HG03460 (cell line): ENCODE measurements around the gene KCNC2.
A peak's percentile ranks its signal among the peaks of the same experiment; 100 is the strongest.
"Not testable (repeated sequence)": the region's sequence is repeated elsewhere in the genome, so short reads cannot be mapped to it uniquely, and the experiment has no call there.

Experiments used
- ATAC-seq: cut with Tn5 transposase; IDR thresholded peaks from one replicate; pipeline ENCODE4 v1.9.1; 2021; ENCODE audit not compliant: unreplicated experiment

Gene KCNC2

DNA sequence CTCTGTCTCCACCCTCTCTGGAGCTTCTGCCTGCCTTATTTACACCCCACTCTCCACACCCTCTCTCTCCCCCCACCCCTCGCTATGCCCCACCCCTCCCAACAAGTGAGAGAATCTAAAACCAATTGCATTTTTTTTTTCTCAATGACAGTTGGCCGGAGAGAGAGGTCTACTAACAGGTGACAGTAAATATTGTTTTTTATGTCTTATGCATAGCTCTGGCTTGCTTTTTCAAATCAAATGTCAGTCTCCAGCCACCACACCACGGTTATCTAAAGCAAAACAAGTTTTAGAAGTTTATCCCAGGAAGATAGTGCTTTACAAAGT lies at the start of gene KCNC2:
Gene KCNC2 (minus strand): TSS at position 28 of the 327 bp plus-strand sequence.
- ATAC-seq: no peak

GRCh38 chr12:75259143-75259542 lies 49.5 kb upstream of the KCNC2 start:
- no peak for ATAC-seq

DNA sequence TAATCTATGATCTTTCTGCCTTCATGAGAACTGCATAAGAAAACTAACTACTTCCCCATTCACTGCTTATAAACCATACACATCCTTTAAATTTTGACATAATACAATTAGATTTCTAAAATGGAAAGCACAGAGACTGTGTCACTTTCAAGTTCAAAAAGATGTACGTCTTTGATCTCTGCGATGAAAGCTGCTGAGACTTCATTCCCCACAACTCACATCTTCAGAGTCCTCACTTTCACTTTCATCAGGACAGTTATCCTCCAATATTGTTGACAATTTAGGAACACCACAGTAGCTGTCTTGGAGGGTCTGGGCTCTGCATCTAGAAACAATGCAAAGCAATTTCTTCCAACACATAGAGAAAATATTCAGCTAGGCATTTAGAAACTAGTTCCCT lies 47.9 kb upstream of the KCNC2 start:
- no peak for ATAC-seq

DNA sequence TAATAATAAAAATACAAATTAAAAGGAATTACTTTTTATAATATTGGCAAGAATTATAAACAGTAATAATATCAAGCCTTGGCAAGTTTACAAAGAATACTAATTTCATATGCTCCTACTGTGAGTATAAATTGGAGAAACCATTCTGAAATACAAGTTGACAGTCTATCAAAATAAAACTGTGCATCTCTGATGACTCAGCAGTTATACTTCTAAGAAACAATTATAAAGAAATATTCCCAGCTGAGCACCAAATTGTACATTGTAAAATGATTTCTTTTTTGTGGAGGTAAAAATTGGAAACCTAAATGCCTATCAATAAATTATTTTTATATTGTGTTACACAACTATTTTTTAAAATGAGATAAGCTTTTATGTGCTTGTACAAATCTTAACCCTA lies 35.5 kb upstream of the KCNC2 start:
- ATAC-seq: no peak

DNA sequence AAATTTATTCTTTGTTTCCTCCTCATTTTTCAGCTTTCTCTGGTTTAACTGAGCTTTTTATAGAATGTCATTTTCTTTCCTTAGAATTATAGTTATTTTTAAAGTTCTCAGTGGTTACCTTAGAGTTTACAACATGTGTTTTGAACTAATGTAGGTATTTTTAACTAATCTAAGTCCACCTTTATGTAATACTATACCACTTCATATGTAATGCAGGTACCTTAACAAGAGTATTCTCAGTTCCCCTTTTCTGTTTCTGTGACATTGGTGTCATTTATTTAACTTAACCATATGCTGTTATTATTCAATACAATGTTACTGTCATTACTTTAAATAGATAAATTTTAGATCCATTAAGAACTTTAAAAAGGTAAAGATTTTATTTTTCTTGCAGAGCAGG lies 30.3 kb upstream of the KCNC2 start:
- ATAC-seq: peak; percentile 70

DNA sequence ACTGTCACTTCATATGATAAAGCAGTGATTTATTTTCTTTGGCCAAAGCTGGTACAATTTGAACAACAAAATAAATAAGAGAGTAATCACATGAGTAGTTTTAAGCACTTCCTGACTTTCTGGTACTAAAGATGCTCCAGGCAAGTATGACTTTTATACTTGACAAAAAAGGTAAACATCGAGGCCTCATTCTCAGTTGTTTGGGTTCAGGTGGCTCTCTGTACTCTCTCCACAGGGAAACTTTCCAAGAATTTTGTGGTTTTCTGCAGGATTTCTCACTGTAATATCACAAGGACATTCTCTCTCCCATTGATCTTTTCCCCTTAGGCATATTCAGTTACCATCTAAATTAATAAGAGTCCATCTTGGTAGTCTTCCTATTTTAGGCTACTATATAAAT lies 26.6 kb upstream of the KCNC2 start:
- ATAC-seq: no peak

- no peak for ATAC-seq
These were observed 17.5 kb upstream of the KCNC2 start for GRCh38 chr12:75227132-75227531.

- ATAC-seq: no peak
These were observed 2.4 kb upstream of the KCNC2 start for GRCh38 chr12:75212072-75212471.

DNA sequence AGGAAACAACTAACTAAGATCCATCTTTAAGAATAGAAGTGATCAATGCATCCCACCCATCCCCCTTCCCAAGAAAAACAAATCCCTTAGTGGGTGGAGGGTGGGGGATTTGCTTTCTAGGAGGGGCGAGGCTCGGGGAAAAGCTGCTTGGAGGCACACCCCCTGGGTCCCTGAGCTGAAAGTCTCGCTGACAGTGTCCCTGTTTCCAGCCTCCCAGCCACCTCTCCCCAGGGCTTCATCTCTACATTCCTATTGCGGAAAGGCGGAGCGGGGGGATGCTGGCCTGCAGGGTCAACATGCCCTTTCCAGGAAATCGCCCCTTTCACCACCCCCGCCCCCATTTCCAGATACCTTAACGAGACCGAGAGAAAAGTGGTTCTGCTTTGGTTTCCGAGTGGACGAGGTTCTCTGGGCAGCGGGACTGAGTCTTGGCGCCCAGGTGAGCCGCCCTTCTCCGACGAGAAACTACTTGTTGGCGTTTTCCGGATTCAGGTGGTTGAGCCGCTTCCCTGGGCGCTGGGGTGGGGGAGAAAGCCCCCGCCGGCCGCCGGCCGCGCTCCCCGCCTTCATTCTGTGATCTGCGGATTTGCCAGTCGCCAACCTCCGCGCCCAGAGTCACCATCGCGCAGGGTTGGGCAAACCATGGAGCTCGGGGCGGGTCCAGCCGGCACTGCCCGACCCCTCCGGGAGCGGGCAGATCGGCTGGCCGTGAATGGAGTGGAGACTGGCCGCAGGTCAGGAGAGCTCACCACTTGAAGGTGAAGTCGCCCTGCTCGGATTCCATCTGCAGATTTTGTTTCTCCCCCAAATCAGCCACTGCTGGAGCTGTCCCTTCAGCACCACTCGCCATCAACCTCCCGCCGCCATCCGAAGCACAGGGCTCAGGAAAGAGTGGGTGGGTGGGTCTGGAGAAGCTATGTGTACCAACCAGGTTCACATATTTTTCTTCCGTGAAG lies 505 bp downstream of the KCNC2 start:
- no peak for ATAC-seq

DNA sequence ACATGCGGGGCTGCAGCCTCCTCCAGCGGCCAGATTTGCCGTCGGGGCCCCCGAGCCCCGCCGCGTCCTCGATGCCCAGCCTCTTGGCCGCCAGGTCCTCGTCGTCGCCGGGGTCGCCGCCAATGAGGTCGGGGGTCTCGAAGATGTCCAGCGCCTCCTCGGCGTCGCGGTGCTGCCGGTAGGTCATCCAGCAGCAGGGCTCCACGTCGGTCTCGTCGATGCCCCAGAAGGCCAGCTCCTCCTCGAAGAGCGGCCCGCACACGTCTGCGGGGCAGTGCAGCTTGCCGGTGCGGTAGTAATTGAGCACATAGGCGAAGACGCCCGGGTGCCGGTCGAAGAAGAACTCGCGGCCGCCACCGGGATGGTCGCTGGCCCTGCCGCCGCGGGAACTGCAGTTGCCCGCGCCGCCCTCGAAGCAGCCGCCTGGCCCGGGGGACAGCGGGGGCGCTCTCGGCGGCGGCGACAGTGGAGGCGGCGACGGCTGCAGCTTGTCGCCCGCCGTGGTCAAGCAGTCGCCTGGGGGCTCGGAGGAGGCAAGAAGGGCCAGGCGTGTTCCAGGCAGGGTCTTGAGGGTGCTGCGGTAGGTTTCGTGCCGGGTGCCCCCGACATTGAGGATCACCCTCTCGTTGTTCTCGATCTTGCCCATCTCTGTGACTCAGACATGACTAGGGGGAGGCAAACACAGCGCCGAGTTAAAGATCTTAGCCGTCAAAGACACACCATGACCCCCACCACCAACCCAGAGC lies 2.1 kb downstream of the KCNC2 start:
- ATAC-seq: no peak

DNA sequence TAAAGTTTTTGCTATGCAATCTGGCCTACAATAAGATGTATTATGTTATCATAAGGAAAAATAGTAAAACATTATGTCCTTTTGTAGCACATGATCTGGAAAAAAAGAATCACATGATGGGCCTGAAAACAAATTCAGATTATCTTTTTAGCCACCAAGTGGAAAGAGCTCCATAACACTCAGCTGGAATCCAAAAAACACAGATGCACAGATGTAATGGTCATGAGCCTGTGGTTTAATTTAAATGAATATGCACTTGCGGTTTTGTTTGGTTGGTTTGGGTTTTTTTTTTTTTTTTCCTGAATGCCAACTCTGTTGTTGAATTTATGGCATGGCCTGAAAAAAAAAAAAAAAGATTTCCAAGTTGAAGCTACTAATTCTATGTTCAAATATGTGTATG lies 4.1 kb downstream of the KCNC2 start:
- no peak for ATAC-seq

DNA sequence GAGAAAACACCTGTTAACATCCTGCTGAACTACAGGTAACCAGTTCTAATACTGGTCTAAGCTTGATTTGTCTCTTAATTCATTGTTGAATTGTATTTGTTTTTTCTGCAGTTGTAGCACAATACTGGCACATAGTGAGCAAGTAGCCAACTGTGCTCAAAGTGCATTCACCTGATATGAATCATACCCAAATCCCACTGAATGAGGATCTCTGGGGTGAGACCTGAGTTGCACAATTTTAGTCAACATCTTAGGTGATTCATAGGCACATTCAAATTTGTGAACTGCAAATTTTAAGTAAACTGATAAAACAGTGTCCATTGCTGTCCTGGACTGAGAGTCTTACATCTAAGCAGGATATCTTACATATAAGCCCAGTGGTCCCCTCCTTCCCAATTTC lies 12.8 kb downstream of the KCNC2 start:
- no peak for ATAC-seq

GRCh38 chr12:75196408-75196807 lies 13.2 kb downstream of the KCNC2 start:
- ATAC-seq: no peak

DNA sequence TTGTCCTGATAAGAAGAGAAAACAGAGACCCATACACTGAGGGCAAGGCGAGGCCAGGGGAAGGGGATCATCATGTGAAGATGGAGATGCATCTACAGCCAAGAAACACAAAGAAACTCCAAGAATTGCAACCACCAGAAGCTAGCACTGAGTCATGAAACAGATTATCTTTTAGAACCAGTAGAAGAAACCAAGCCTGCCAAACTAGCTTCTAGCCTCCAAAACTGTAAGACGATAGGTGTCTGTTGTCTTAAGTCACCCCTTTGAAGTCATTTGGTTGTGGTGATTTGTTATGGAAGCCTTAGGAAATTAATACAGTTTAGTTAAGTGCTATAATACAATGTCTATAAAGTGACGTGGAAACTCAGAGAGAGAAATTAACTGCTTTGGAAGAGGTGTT lies 15.4 kb downstream of the KCNC2 start:
- ATAC-seq: no peak

- no peak for ATAC-seq
These were observed 17.4 kb downstream of the KCNC2 start for GRCh38 chr12:75192196-75192595.

- ATAC-seq: no peak
These were observed 18.8 kb downstream of the KCNC2 start for GRCh38 chr12:75190846-75191245.

- ATAC-seq: not testable (repeated sequence)
These were observed 23.8 kb downstream of the KCNC2 start for GRCh38 chr12:75185881-75186280.

DNA sequence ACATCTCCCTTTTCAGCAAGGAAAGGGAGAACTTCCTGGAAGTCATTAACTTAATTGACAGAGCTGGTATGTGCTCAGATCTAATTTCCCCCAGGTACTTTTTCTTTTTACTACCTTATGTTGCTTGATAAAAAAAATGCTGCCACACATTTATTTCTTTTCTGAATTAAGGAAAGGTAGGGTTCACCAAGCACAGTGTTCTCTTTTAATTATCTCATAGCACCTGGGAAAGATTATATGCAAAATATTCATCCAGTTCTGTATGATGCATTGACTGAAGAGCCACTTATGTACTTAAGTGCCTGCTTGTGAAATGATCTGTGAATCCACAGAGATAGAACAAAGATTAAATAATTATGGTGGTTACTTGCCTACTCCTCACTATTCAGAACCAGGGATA lies 25.1 kb downstream of the KCNC2 start:
- no peak for ATAC-seq

GRCh38 chr12:75183967-75184366 lies 25.7 kb downstream of the KCNC2 start:
- no peak for ATAC-seq

DNA sequence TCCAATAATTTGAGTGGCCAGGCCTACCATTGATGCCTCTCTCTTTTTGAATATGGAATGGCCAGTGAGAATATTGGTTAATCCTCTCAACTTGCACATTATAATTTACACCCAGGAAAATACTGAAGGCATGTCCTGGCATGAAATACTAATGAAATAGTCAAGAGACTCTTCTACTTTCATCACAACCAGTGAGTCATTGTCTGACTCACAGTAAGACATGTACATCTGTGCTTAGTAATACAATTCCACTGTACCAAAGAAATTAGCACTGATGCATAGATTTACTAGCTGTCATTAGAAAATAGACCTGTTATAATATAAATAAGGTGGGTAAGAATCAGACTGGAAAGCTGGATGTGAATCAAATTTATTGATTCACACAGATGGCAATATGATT lies 31.6 kb downstream of the KCNC2 start:
- no peak for ATAC-seq

DNA sequence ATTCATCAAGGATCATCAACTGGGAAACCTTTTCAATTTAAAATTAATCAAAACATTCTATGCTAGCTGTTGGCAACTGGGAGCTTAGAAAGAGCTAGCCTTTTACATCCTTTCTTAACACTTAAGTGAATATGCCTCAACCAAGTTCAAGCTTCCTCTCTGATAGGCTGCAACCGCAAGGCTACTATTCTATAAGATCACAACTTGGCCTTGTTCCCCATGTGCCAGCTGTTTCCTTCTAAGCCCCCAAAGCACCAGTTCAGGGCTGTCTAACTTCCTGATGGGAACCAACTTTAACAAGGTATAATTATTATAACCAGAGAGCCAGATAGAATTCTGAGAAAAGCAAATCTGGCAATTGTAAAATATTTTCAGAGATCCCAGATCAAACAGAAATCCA lies 37.0 kb downstream of the KCNC2 start:
- no peak for ATAC-seq

GRCh38 chr12:75170640-75171185 lies 38.9 kb downstream of the KCNC2 start:
- no peak for ATAC-seq
